K562 (cell line): Measurements from ENCODE around the gene B3GNT9. TPM values are rescaled to one million over a fixed set of nuclear protein-coding genes. Genes with fewer than 3 reads are reported as not detected.
A peak's percentile ranks its signal among the peaks of the same experiment; 100 is the strongest.

Experiments used
- ATAC-seq: fragments of 200-7000 bp; cut with Tn5 transposase; 3 replicates; pipeline ENCODE4 v1.9.1; 2020; ENCODE audit warnings: moderate library complexity
- BruUV-seq: library from RNA; stranded (reverse); fragments of 400-500 nt; replicated peaks from 2 replicates; lab custom pipeline; 2021; lab: Mats Ljungman, UMichigan
- CTCF ChIA-PET: fragments of 300-600 bp; formaldehyde crosslinking; extraction: SDS; loops from one replicate; lab custom pipeline; 2021; ENCODE audit warnings: low intra/inter-chr PET ratio; lab: Yijun Ruan, JAX
- POLR2A ChIA-PET: fragments of 300-600, 350-650 bp; sonication (Branson Sonifier 250); formaldehyde crosslinking; extraction: SDS; loops from one replicate; lab custom pipeline; 2021; ENCODE audit warnings: antibody characterized with exemption, inconsistent platforms; lab: Yijun Ruan, JAX
- DNase-seq, 4 experiments: peaks; one replicate each; pipeline versions ENCODE4 v3.0.0 to v3.0.0-alpha.2; 2011 to 2018; ENCODE audit warnings: low spot score in 3 of 4, mixed read lengths in 3 of 4; ENCODE audit errors: extremely low read depth in 1 of 4
- FAIRE-seq: peaks from 2 replicates; lab custom pipeline; 2011; peaks lifted over from hg19 to GRCh38; lab: Jason Lieb, UNC
- H2AFZ ChIP-seq: 2 replicates; pipeline ENCODE4 v1.6.0; 2011; ENCODE audit warnings: low read depth, low read length, control low read depth, inconsistent platforms
- H3K27ac ChIP-seq: fragments of 200-600 bp; 3 replicates; pipeline ENCODE4 v1.8.0; 2011; ENCODE audit warnings: low read depth, mild to moderate bottlenecking, control low read depth, inconsistent platforms, low read length, moderate library complexity, mixed read lengths; ENCODE audit errors: extremely low read depth
- H3K27me3 ChIP-seq, 2 experiments: fragments of 300-600 bp in 1 of 2; 2 replicates in 1 of 2; 3 replicates in 1 of 2; pipeline versions ENCODE4 v1.6.0 to v1.8.0; 2011; ENCODE audit warnings: inconsistent platforms in 2 of 2, low read length in 2 of 2, mild to moderate bottlenecking in 1 of 2, mixed read lengths in 1 of 2, moderate library complexity in 1 of 2; ENCODE audit not compliant: control insufficient read depth in 2 of 2, insufficient read depth in 2 of 2
- H3K36me3 ChIP-seq: fragments of 300-600 bp; 3 replicates; pipeline ENCODE4 v1.8.0; 2011; ENCODE audit warnings: mild to moderate bottlenecking, low read length, inconsistent platforms; ENCODE audit not compliant: control insufficient read depth, insufficient read depth
- H3K4me1 ChIP-seq, 2 experiments: fragments of 200-600 bp in 1 of 2; replicated peaks in 1 of 2; 2 replicates in 1 of 2; 3 replicates in 1 of 2; pipeline versions ENCODE4 v1.5.1 to v1.8.0; 2011; ENCODE audit warnings: inconsistent platforms in 2 of 2, low read length in 2 of 2, mild to moderate bottlenecking in 1 of 2, mixed read lengths in 1 of 2, moderate library complexity in 1 of 2; ENCODE audit not compliant: control insufficient read depth in 2 of 2, insufficient read depth in 2 of 2
- H3K4me2 ChIP-seq: 2 replicates; pipeline ENCODE4 v1.6.1; 2011; ENCODE audit warnings: low read length, control low read depth, inconsistent platforms, mixed read lengths; ENCODE audit not compliant: insufficient read depth
- H3K4me3 ChIP-seq: fragments of 200-600 bp; sonication (generic), shearing (Covaris generic); 2 replicates; pipeline ENCODE4 v1.5.1; 2016; ENCODE audit warnings: control low read depth, inconsistent platforms
- H3K79me2 ChIP-seq: fragments of 200-600 bp; 3 replicates; pipeline ENCODE4 v1.8.0; 2011; ENCODE audit warnings: low read length, inconsistent platforms; ENCODE audit not compliant: control insufficient read depth, insufficient read depth
- H3K9ac ChIP-seq, 2 experiments: 2 replicates each; pipeline versions ENCODE4 v1.6.0 to v1.6.1; 2011; ENCODE audit warnings: low read depth in 2 of 2, low read length in 2 of 2, control low read depth in 1 of 2, inconsistent platforms in 1 of 2, mild to moderate bottlenecking in 1 of 2, mixed read lengths in 1 of 2; ENCODE audit not compliant: insufficient read depth in 1 of 2
- H3K9me1 ChIP-seq: one replicate; pipeline ENCODE4 v1.6.0; 2011; ENCODE audit warnings: inconsistent platforms, mild to moderate bottlenecking, low read length, moderate library complexity; ENCODE audit not compliant: control insufficient read depth, insufficient read depth
- H3K9me3 ChIP-seq: replicated peaks from 2 replicates; pipeline ENCODE4 v1.5.1; 2011; ENCODE audit warnings: low read depth, low read length, inconsistent platforms; ENCODE audit not compliant: control insufficient read depth, insufficient read depth
- H4K20me1 ChIP-seq: replicated peaks from 2 replicates; pipeline ENCODE4 v1.6.1; 2011; ENCODE audit warnings: low read length, inconsistent platforms, mixed read lengths; ENCODE audit not compliant: control insufficient read depth, insufficient read depth
- CEBPG ChIP-seq, 3 experiments: fragments of 200-800 bp in 1 of 3; sonication (Bioruptor generic) in 1 of 3; sonication (generic) in 1 of 3; formaldehyde crosslinking in 1 of 3; IDR thresholded peaks in 2 of 3; conservative IDR thresholded peaks in 1 of 3; 2 replicates each; pipeline versions ENCODE4 v1.6.1 to v1.8.0; 2016 to 2022; ENCODE audit warnings: missing compliant biosample characterization in 2 of 3, missing genetic modification characterization in 2 of 3, mild to moderate bottlenecking in 1 of 3, missing genetic modification reagents in 1 of 3
- CTCF ChIP-seq, 3 experiments: IDR thresholded peaks in 2 of 3; conservative IDR thresholded peaks in 1 of 3; 2 replicates each; pipeline ENCODE4 v1.5.1; 2011 to 2012; ENCODE audit warnings: low read length in 3 of 3, mild to moderate bottlenecking in 3 of 3, control low read depth in 2 of 3, improper control_type of control experiment in 1 of 3, inconsistent platforms in 1 of 3, low read depth in 1 of 3, mixed read lengths in 1 of 3, moderate library complexity in 1 of 3; ENCODE audit not compliant: insufficient read depth in 2 of 3
- DPF2 ChIP-seq: fragments of 450-650 bp; IDR thresholded peaks from 2 replicates; pipeline ENCODE4 v1.6.1; 2016
- ELK3 ChIP-seq: fragments of 450-650 bp; formaldehyde crosslinking; IDR thresholded peaks from 2 replicates; pipeline ENCODE4 v1.4.0; 2020; ENCODE audit warnings: mild to moderate bottlenecking
- GABPB1 ChIP-seq: sonication (generic); formaldehyde crosslinking; IDR thresholded peaks from 2 replicates; pipeline ENCODE4 v1.8.0; 2022; ENCODE audit warnings: mild to moderate bottlenecking, missing genetic modification reagents
- HNRNPL ChIP-seq: fragments of 200-400 bp; formaldehyde crosslinking; IDR thresholded peaks from 2 replicates; pipeline ENCODE4 v1.6.1; 2017; ENCODE audit warnings: low read depth, mild to moderate bottlenecking, low read length
- HSF4 ChIP-seq: fragments of 250-450 bp; sonication (Bioruptor Pico); IDR thresholded peaks from 2 replicates; pipeline ENCODE4 v2.1.2; 2022; ENCODE audit warnings: mild to moderate bottlenecking, moderate library complexity, borderline replicate concordance
- IFI16 ChIP-seq: fragments of 250-450 bp; sonication (Bioruptor Pico); IDR thresholded peaks from 2 replicates; pipeline ENCODE4 v2.1.2; 2022; ENCODE audit warnings: mild to moderate bottlenecking, inconsistent platforms
- NEUROD1 ChIP-seq: fragments of 150-350 bp; IDR thresholded peaks from 2 replicates; pipeline ENCODE4 v1.6.1; 2014; ENCODE audit warnings: borderline replicate concordance, low read length, low read depth; ENCODE audit not compliant: partially characterized antibody
- POLR3G ChIP-seq: IDR thresholded peaks from 2 replicates; pipeline ENCODE4 v1.6.1; 2011; ENCODE audit not compliant: insufficient read length, insufficient replicate concordance; ENCODE audit errors: extremely low read depth
- RCOR1 ChIP-seq, 2 experiments: IDR thresholded peaks; 2 replicates each; pipeline ENCODE4 v1.6.1; 2012; ENCODE audit warnings: low read depth in 2 of 2, low read length in 2 of 2, borderline replicate concordance in 1 of 2, improper control_type of control experiment in 1 of 2
- TCF3 ChIP-seq: sonication (generic); formaldehyde crosslinking; IDR thresholded peaks from 2 replicates; pipeline ENCODE4 v1.4.0; 2020; ENCODE audit warnings: mild to moderate bottlenecking, missing genetic modification reagents
- THRA ChIP-seq: fragments of 450-650 bp; IDR thresholded peaks from 2 replicates; pipeline ENCODE4 v1.6.1; 2017; ENCODE audit warnings: mild to moderate bottlenecking, moderate library complexity
- ZNF263 ChIP-seq: sonication (generic); formaldehyde crosslinking; IDR thresholded peaks from 2 replicates; pipeline ENCODE4 v1.8.0; 2022; ENCODE audit warnings: mild to moderate bottlenecking, missing genetic modification reagents, borderline replicate concordance
- ZSCAN32 ChIP-seq: fragments of 450-650 bp; formaldehyde crosslinking; IDR thresholded peaks from 2 replicates; pipeline ENCODE4 v1.4.0; 2020; ENCODE audit warnings: mild to moderate bottlenecking, moderate library complexity
- WGBS: fragments of 100-300 bp; shearing (Covaris generic); methylation state at CpG from one replicate; pipeline ENCODE4 v1.1.6; 2016; ENCODE audit warnings: low coverage, mixed read lengths; ENCODE audit not compliant: insufficient coverage; ENCODE audit errors: missing lambda C conversion rate; 5-methylcytosine and 5-hydroxymethylcytosine counted together
- in situ Hi-C: fragments of 300-500 bp; cut with MboI; formaldehyde crosslinking; loops from 4 replicates; pipeline ENCODE4 v1.15.0; 2018; ENCODE audit warnings: inconsistent platforms, mixed read lengths
- intact Hi-C: fragments of 100-400 bp; cut with micrococcal nuclease; formaldehyde crosslinking; loops from 2 replicates; pipeline ENCODE4 v1.14.2; 2022
- polyA plus RNA-seq, 8 experiments: library from polyadenylated mRNA; depleted of rRNA in 4 of 8; stranded (reverse) in 5 of 8; unstranded in 3 of 8; fragments of >200 nt; fragmentation: Nextera tagmentation in 2 of 8; fragmentation: Illumina TruSeq in 1 of 8; extraction: Ambion mirVana in 2 of 8; extraction: Trizol in 1 of 8; gene quantifications; 2 replicates each; pipeline versions ENCODE4 v1.2.1 to v1.2.3, GENCODE V29; 2011 to 2014; ENCODE audit warnings: inconsistent platforms in 1 of 8, missing spikeins in 1 of 8
- total RNA-seq, 7 experiments: library from RNA; depleted of rRNA in 6 of 7; stranded (reverse); fragments of >200 nt in 6 of 7; fragmentation: Illumina TruSeq in 2 of 7; extraction: Trizol in 2 of 7; gene quantifications; 2 replicates each; pipeline versions ENCODE4 v1.2.1 to v1.2.3, GENCODE V29; 2011 to 2021; ENCODE audit warnings: low replicate concordance in 1 of 7

B3GNT9 gene
- total and polyA plus RNA-seq, 9 of the 15 experiments (the other 6 are each of a cell fraction or from before 2014, with no cell fraction given), result 0.01 to 1.8 (median 1.1) TPM; not detected in 1

GRCh38 chr16:67100569-67101310 is 50.1 kb downstream of the B3GNT9 start:
- intact Hi-C loops, result loop anchor here (1.0 to 5.0 kb wide), 3 partner anchors 82 to 153 kb away; no protein-coding TSS in a partner anchor
- Histone ChIP-seq H3K9me3 (no peaks in the 10 kb centered on the region), H3K27me3 (no peaks in the 10 kb centered on the region), H3K4me3 (no peak overlapping the region), H3K9ac (no peak overlapping the region), H4K20me1 (no peaks in the 10 kb centered on the region), H3K4me2 (no peak overlapping the region), H2AFZ (no peak overlapping the region), H3K27ac (no peak overlapping the region), H3K79me2 (no peaks in the 10 kb centered on the region), H3K9me1 (no peaks in the 10 kb centered on the region), H3K4me1 (no peaks in the 10 kb centered on the region), H3K36me3 (peaks cover 27% of the 10 kb centered on the region; the same call in 1 of the 3 replicates)
- WGBS, result 100% methylated on average over 1 of the region's 1 CpG
- FAIRE-seq (peak; percentile 29), DNase-seq (no peak), ATAC-seq (peak; percentile 55; the same call in 2 of the 3 replicates)
- CTCF ChIA-PET, result interaction anchor here (1.5 to 2.8 kb wide), 4 partner anchors 83 to 154 kb away, joined by 4 to 25 read pairs (median 8); no protein-coding TSS in a partner anchor
- POLR2A ChIA-PET, result no interaction called here
- BruUV-seq, result TSS peak; percentile 39
- in situ Hi-C loops, result no loop called here
- TF ChIP-seq TCF3 (CRISPR knock-in tag), result no peak
- no peak for TF ChIP-seq ELK3 (CRISPR knock-in tag)
- TF ChIP-seq GABPB1 (CRISPR knock-in tag), result no peak
- TF ChIP-seq DPF2, result no peak
- no peak for TF ChIP-seq HSF4 (CRISPR knock-in tag)
- TF ChIP-seq CEBPG (CRISPR knock-in tag; IDR thresholded peaks at IDR 0.05), result no peak
- peak; percentile 78 to 92 for TF ChIP-seq CEBPG (tag; conservative IDR thresholded peaks at IDR 0.05 in 1 of 2, IDR thresholded peaks at IDR 0.05 in 1 of 2)
- no peak for TF ChIP-seq THRA
- peak; percentile 58; the same call in 1 of the 2 replicates for TF ChIP-seq ZSCAN32 (CRISPR knock-in tag)
- TF ChIP-seq ZNF263 (CRISPR knock-in tag), result no peak
- no peak for TF ChIP-seq HNRNPL
- TF ChIP-seq NEUROD1, result no peak
- no peak for TF ChIP-seq POLR3G
- peak; percentile 12 to 61 (median 30); a peak in 4 of 6 replicates for TF ChIP-seq CTCF (IDR thresholded peaks at IDR 0.05 in 2 of 3, conservative IDR thresholded peaks at IDR 0.05 in 1 of 3; ENCODE audit: insufficient read depth in 2 of 3, low read depth in 1 of 3, low read length in 3 of 3)
- TF ChIP-seq IFI16 (CRISPR knock-in tag), result no peak
- no peak for TF ChIP-seq RCOR1 (IDR thresholded peaks at IDR 0.05; ENCODE audit: borderline replicate concordance in 1 of 2, low read depth in 2 of 2, low read length in 2 of 2)
